Activated B cell treated with CpG ODN at 0.5 μM for 24 hours (primary cell): ENCODE measurements around the gene AUTS2. TPM values are rescaled to one million over a fixed set of nuclear protein-coding genes. Genes with fewer than 3 reads are reported as not detected.

Experiments used
- ATAC-seq: fragments of 200-7000 bp; cut with Tn5 transposase; one replicate; pipeline ENCODE4 v1.10.0; 2021; ENCODE audit warnings: low read depth, mild to moderate bottlenecking, moderate library complexity
- CTCF ChIA-PET: fragments of 350-600 bp; sonication (Branson Sonifier 250); formaldehyde crosslinking; loops from one replicate; lab custom pipeline; 2021; ENCODE audit warnings: antibody characterized with exemption; lab: Charles Lee
- POLR2A ChIA-PET: fragments of 350-600 bp; sonication (Branson Sonifier 250); formaldehyde crosslinking; loops from one replicate; lab custom pipeline; 2021; ENCODE audit warnings: antibody characterized with exemption; lab: Charles Lee
- DNase-seq: peaks from one replicate; pipeline ENCODE4 v3.0.0; 2022
- H3K27ac Mint-ChIP-seq: one replicate; pipeline ENCODE4 v1.8.0; 2020; ENCODE audit warnings: mixed read lengths
- H3K27me3 Mint-ChIP-seq: one replicate; pipeline ENCODE4 v1.8.0; 2021; ENCODE audit warnings: mixed read lengths
- H3K36me3 Mint-ChIP-seq: one replicate; pipeline ENCODE4 v1.8.0; 2021; ENCODE audit warnings: low read depth, mixed read lengths
- H3K4me1 Mint-ChIP-seq: one replicate; pipeline ENCODE4 v1.8.0; 2021; ENCODE audit warnings: mixed read lengths
- H3K4me3 Mint-ChIP-seq: one replicate; pipeline ENCODE4 v1.8.0; 2020; ENCODE audit warnings: mild to moderate bottlenecking, mixed read lengths
- H3K9me3 Mint-ChIP-seq: one replicate; pipeline ENCODE4 v1.8.0; 2020; ENCODE audit warnings: mixed read lengths
- CTCF ChIP-seq: fragments of 200-600 bp; IDR thresholded peaks from one replicate; pipeline ENCODE4 v1.8.0; 2022; ENCODE audit warnings: antibody characterized with exemption, mild to moderate bottlenecking
- intact Hi-C: fragments of 100-400 bp; cut with micrococcal nuclease; formaldehyde crosslinking; loops from one replicate; pipeline ENCODE4 v1.15.1; 2024
- total RNA-seq: library from RNA; stranded (reverse); gene quantifications from 2 replicates; pipeline ENCODE4 v1.2.3, GENCODE V29; 2022

Gene AUTS2
- total RNA-seq, 1 donor from 2014 or later: 15.9 TPM

- peaks cover 14% of the 10 kb centered on the region for H3K4me1 Mint-ChIP-seq
- CTCF ChIA-PET: no interaction called here
- POLR2A ChIA-PET: interaction anchor here (0.6 kb wide), 1 partner anchor 1251 kb away, joined by 6 read pairs; no protein-coding TSS in a partner anchor
- no peaks in the 10 kb centered on the region for H3K36me3 Mint-ChIP-seq
- H3K27ac Mint-ChIP-seq: no peak overlapping the region
- H3K9me3 Mint-ChIP-seq: no peaks in the 10 kb centered on the region
- no peaks in the 10 kb centered on the region for H3K27me3 Mint-ChIP-seq
- TF ChIP-seq CTCF: no peak
- H3K4me3 Mint-ChIP-seq: no peak overlapping the region
- DNase-seq: no peak
- intact Hi-C loops: no loop called here
- no peak for ATAC-seq
These were observed 437.7 kb downstream of the AUTS2 start for GRCh38 chr7:70035955-70036354.

GRCh38 chr7:70036695-70037094 lies 438.4 kb downstream of the AUTS2 start:
- H3K27me3 Mint-ChIP-seq: no peaks in the 10 kb centered on the region
- H3K36me3 Mint-ChIP-seq: no peaks in the 10 kb centered on the region
- no peak for ATAC-seq
- intact Hi-C loops: no loop called here
- no peak overlapping the region for H3K4me3 Mint-ChIP-seq
- H3K9me3 Mint-ChIP-seq: no peaks in the 10 kb centered on the region
- peaks cover 14% of the 10 kb centered on the region for H3K4me1 Mint-ChIP-seq
- DNase-seq: no peak
- POLR2A ChIA-PET: no interaction called here
- no peak overlapping the region for H3K27ac Mint-ChIP-seq
- TF ChIP-seq CTCF: no peak
- CTCF ChIA-PET: no interaction called here

- TF ChIP-seq CTCF: no peak
- intact Hi-C loops: no loop called here
- Mint-ChIP-seq H3K9me3 (no peaks in the 10 kb centered on the region), H3K27me3 (no peaks in the 10 kb centered on the region), H3K36me3 (no peaks in the 10 kb centered on the region), H3K27ac (no peak overlapping the region), H3K4me1 (peaks cover 14% of the 10 kb centered on the region), H3K4me3 (no peak overlapping the region)
- DNase-seq (no peak), ATAC-seq (no peak)
- CTCF ChIA-PET: no interaction called here
- POLR2A ChIA-PET: no interaction called here
These were observed 439.1 kb downstream of the AUTS2 start for GRCh38 chr7:70037171-70037933.

GRCh38 chr7:70040051-70040450 lies 441.8 kb downstream of the AUTS2 start:
- no peak for TF ChIP-seq CTCF
- no peak for ATAC-seq
- Mint-ChIP-seq H3K36me3 (no peaks in the 10 kb centered on the region), H3K27me3 (no peaks in the 10 kb centered on the region), H3K27ac (no peak overlapping the region), H3K4me3 (no peak overlapping the region), H3K4me1 (peaks cover 6% of the 10 kb centered on the region), H3K9me3 (no peaks in the 10 kb centered on the region)
- CTCF ChIA-PET: interaction anchor here (1.0 kb wide), 1 partner anchor 107 kb away, joined by 3 read pairs; no protein-coding TSS in a partner anchor
- POLR2A ChIA-PET: no interaction called here
- no peak for DNase-seq
- intact Hi-C loops: loop anchor here (2.0 to 5.0 kb wide), 2 partner anchors 637 to 657 kb away; no protein-coding TSS in a partner anchor

GRCh38 chr7:70040970-70041766 lies 442.9 kb downstream of the AUTS2 start:
- no peaks in the 10 kb centered on the region for H3K36me3 Mint-ChIP-seq
- intact Hi-C loops: loop anchor here (2.0 to 5.0 kb wide), 2 partner anchors 638 to 656 kb away; no protein-coding TSS in a partner anchor
- H3K9me3 Mint-ChIP-seq: no peaks in the 10 kb centered on the region
- H3K27ac Mint-ChIP-seq: no peak overlapping the region
- H3K4me1 Mint-ChIP-seq: peaks cover 6% of the 10 kb centered on the region
- ATAC-seq (no peak), DNase-seq (no peak)
- POLR2A ChIA-PET: no interaction called here
- H3K4me3 Mint-ChIP-seq: no peak overlapping the region
- no peaks in the 10 kb centered on the region for H3K27me3 Mint-ChIP-seq
- CTCF ChIA-PET: interaction anchor here (0.6 to 1.0 kb wide), 4 partner anchors 87 to 639 kb away, joined by 3 to 4 read pairs (median 3); no protein-coding TSS in a partner anchor
- no peak for TF ChIP-seq CTCF
